Measurements from ENCODE around the gene TTC21B.
A peak's percentile ranks its signal among the peaks of the same experiment; 100 is the strongest.

The TTC21B gene

DNA sequence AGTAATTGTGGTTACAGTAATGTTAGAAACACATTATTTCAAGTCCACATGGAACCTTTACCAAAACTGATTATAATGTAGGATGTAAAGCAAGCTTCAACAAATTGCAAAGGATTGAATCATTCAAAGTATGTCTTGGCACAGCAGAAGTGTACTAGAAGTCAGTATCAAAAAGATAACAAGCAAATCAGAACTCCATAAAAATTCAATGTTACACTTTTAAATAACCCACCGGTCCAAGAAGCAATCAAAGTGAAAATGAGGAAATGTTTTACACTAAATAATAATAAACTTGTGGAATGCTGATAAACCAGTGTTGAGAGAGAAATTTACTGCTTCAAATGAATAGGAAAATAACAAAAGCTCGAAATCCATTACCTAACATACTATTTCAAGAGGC, 47.7 kb downstream of the TTC21B start:
- DNase-seq (ENCODE audit: insufficient read length, low spot score) = no peak
- no peak for TF ChIP-seq CTCF (IDR thresholded peaks at IDR 0.05; ENCODE audit: insufficient read depth, missing control alignments)
- peak; percentile 25 for FAIRE-seq

DNA sequence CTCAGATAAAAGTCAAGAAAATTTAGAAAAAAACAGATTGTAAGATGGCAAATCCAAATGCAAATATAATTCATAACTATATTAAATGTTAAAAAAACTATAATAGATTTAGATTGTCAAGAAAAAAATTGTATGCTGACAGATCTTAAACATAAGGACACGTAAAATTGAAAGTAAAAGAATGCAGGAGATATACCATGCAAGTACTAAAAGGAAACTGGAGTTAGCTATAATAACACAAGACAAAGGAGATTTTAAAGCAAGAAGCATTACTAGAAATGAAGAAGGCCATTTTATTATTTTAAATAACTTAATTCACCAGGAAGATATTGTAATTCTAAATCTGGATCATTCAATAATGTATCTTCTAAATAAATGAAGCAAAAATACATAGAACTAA, 48.3 kb downstream of the TTC21B start:
- TF ChIP-seq CTCF (IDR thresholded peaks at IDR 0.05; ENCODE audit: insufficient read depth, missing control alignments) = no peak

GRCh38 chr2:165904432-165904831, 49.1 kb downstream of the TTC21B start:
- no peak for DNase-seq (ENCODE audit: insufficient read length, low spot score)
- no peak for TF ChIP-seq CTCF (IDR thresholded peaks at IDR 0.05; ENCODE audit: insufficient read depth, missing control alignments)

More for the DNA sequence above, 48.3 kb downstream of the TTC21B start:
- DNase-seq (ENCODE audit: insufficient read length, low spot score) (no peak), FAIRE-seq (no peak)

DNA sequence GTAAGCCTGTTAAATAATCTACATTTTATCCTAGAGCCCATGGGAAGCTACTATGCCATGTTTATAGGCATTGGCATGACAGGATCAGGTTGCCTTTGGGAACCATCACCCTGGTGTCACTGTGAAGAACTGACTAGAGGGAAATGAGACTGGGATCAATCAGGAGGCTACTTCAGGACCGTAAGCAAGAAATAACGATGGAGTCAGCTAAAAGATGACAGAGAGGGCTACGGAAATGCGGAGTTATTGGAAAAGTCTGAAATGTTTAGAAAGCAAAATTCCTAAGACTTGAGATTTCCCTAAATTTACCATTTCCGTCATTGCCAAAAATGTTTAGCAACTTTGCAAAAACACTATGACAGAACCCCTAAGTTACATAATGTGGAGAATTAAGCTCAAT, 50.2 kb downstream of the TTC21B start:
- no peak for DNase-seq (ENCODE audit: insufficient read length, low spot score)
- FAIRE-seq = no peak
- no peak for TF ChIP-seq CTCF (IDR thresholded peaks at IDR 0.05; ENCODE audit: insufficient read depth, missing control alignments)

More at GRCh38 chr2:165904432-165904831, 49.1 kb downstream of the TTC21B start:
- no peak for FAIRE-seq

DNA sequence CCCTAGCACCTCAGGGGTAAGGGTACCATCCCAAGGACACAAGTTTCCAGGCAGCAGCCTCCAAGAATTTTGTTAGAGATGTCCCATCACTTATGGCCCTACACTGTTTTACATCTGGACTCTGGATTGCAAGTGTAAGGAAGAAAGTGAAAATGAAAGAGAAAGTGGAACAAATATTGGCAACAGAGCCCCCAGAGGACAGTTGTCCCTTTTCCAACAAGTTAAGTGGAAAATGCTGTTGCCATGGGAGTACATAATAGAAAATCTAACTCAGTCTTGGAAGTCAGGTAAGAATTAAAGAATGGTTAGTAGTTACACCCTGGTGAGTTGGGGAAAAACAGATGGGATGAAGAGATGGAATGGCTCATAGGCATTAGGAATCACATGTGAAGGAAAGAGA, 50.6 kb downstream of the TTC21B start:
- TF ChIP-seq CTCF (IDR thresholded peaks at IDR 0.05; ENCODE audit: insufficient read depth, missing control alignments) = no peak
- FAIRE-seq (no peak), DNase-seq (ENCODE audit: insufficient read length, low spot score) (no peak)

GRCh38 chr2:165901620-165902298, 51.8 kb downstream of the TTC21B start:
- no peak for TF ChIP-seq CTCF (IDR thresholded peaks at IDR 0.05; ENCODE audit: insufficient read depth, missing control alignments)
- DNase-seq (ENCODE audit: insufficient read length, low spot score) (no peak), FAIRE-seq (no peak)

- DNase-seq (ENCODE audit: insufficient read length, low spot score) = no peak
- FAIRE-seq = no peak
- no peak for TF ChIP-seq CTCF (IDR thresholded peaks at IDR 0.05; ENCODE audit: insufficient read depth, missing control alignments)
These were observed 54.3 kb downstream of the TTC21B start for GRCh38 chr2:165899311-165899710.
